Epithelial cell of alveolus of lung (primary cell): ENCODE data around the gene SUPT7L. TPM values are rescaled to one million over a fixed set of nuclear protein-coding genes. Genes with fewer than 3 reads are reported as not detected.

Experiments
- total RNA-seq: library from RNA; depleted of rRNA; stranded (reverse); fragments of >200 nt; gene quantifications from 2 replicates; pipeline ENCODE4 v1.2.1, GENCODE V29; 2015

The SUPT7L gene, protein sequence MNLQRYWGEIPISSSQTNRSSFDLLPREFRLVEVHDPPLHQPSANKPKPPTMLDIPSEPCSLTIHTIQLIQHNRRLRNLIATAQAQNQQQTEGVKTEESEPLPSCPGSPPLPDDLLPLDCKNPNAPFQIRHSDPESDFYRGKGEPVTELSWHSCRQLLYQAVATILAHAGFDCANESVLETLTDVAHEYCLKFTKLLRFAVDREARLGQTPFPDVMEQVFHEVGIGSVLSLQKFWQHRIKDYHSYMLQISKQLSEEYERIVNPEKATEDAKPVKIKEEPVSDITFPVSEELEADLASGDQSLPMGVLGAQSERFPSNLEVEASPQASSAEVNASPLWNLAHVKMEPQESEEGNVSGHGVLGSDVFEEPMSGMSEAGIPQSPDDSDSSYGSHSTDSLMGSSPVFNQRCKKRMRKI
- total RNA-seq, result 16.0 and 25.4 TPM in 2 replicates

DNA sequence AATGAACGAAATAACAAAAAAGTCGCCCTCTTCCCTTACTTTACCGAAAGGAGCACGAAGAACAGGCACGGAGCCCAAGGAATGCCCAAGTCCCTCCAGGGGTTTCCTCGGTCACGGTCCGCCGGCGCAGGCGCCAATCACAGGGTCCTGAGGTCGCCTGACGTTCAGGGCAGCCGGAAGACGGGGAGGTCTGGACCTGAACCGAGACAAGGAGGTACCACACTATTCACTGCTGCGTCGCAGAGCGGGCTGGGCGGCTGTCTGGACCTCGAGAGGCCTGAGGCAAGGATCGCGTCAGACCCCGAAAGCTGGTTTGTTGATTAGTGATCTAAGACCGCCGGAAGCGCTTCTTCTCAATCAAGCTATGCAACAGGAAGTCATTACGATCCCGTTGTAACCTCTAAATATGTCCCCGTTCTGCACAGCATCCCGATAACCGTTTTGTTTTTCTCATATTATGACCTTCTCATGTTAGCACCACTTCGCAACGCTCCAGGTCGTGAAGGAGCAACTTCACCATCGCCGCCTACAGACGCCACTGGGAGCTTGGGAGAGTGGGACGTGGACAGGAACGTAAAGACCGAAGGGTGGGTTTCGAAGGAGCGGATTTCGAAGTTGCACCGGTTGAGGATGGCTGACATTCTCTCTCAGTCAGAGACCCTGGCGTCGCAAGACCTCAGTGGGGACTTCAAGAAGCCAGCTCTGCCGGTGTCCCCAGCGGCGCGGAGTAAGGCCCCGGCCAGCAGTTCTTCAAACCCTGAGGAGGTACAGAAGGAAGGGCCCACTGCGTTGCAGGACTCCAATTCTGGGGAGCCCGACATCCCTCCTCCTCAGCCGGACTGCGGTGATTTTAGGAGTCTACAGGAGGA lies at the start of gene SUPT7L, which contains the start of gene SLC4A1AP:
SUPT7L (minus strand) TSS at position 330 of the 869 bp plus-strand sequence. CDS start 1,422 bp downstream, outside the sequence.
SLC4A1AP (plus strand) TSS at position 605 of the 869 bp plus-strand sequence; CDS start at position 631, 26 bp downstream.

GRCh38 chr2:27628767-27629709 lies 34.4 kb downstream of the SUPT7L start, which contains the start of the genes CCDC121 and GPN1:
TSS of gene CCDC121 (minus strand) at chr2:27629012. CDS start at chr2:27627799, 1,213 bp downstream.
TSS of gene GPN1 (plus strand) at chr2:27629050. CDS start at chr2:27629059, 9 bp downstream.

Other genes with a start within 250 kb of the SUPT7L start
- gene NRBP1, start 235.0 kb downstream of the SUPT7L start, total RNA-seq, result 67.0 and 109 TPM in 2 replicates
- 2.7 TPM in 1 of 2 replicates, not detected in the other for gene KRTCAP3, start 221.2 kb downstream of the SUPT7L start, total RNA-seq
- gene IFT172, start 173.9 kb downstream of the SUPT7L start, total RNA-seq, result 15.3 and 17.5 TPM in 2 replicates
- 10.4 and 20.9 TPM in 2 replicates for gene FNDC4, start 168.4 kb downstream of the SUPT7L start, total RNA-seq
- 0.24 and 0.39 TPM in 2 replicates for gene GCKR, start 166.8 kb downstream of the SUPT7L start, total RNA-seq
- gene ZNF512, start 80.6 kb downstream of the SUPT7L start, total RNA-seq, result 18.0 and 27.9 TPM in 2 replicates
- gene CCDC121, start 34.6 kb downstream of the SUPT7L start, total RNA-seq, result 0.40 and 1.8 TPM in 2 replicates
- gene GPN1, start 34.6 kb downstream of the SUPT7L start, total RNA-seq, result 20.7 and 32.3 TPM in 2 replicates
- 18.1 and 22.4 TPM in 2 replicates for gene SLC4A1AP, start 275 bp upstream of the SUPT7L start, total RNA-seq
- gene MRPL33, start 108.1 kb upstream of the SUPT7L start, total RNA-seq, result 115 and 118 TPM in 2 replicates
- gene RBKS, start 226.8 kb upstream of the SUPT7L start, total RNA-seq, result 0.56 and 1.4 TPM in 2 replicates
- 27.5 and 35.7 TPM in 2 replicates for gene BABAM2, start 227.1 kb upstream of the SUPT7L start, total RNA-seq